Measurements from ENCODE around the gene MAPK14.

- TF ChIP-seq CTCF (IDR thresholded peaks at IDR 0.05) (no peak), POLR2A (IDR thresholded peaks at IDR 0.05) (no peak)
Observed at GRCh38 chr6:36133912-36134311, 106.3 kb downstream of the MAPK14 start.
